ENCODE results near the gene SIGLEC1.

DNA sequence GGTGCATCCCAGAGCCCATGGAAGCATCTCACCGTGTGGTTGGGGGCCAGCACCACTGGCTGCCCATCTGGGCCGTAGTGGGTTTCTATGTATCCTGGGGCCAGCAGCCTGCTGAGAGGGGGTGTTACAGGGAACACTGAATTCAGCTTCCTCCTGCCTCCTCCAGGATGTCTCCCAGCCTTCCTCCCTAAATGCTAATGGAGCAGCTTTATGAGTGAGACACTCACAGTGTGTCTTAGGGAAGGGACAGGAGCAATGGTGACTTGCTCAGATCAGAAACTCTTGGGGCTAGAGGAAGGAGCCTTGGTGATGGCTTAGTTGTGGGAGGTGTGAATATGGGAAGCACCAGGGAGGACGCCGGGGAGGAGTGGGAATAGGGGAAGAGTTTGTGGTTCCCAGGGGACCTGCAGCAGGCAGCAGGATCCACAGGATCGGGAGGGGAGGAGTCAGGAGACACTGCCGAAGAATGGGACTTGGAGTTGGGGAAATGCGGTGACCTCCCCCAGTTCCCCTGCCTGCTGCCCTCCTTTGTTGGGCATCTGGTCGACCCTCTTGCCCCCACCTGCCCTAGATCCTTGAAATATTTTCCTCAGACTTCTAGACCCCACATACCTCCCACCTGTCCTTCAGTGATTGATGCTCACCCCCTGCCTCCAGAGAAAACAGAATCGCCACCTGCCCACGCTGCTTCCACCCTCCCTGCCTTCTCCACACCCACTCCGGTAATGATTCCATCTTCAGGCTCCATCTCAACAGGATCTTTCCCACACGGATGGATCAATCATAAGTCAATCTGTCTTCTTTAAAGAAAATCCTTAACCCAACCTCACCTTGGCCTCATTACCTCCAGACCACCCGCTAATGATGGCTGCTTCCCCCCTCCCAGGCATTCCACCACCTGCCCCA, 37.2 kb downstream of the SIGLEC1 start:
- TF ChIP-seq, protein P1, sequence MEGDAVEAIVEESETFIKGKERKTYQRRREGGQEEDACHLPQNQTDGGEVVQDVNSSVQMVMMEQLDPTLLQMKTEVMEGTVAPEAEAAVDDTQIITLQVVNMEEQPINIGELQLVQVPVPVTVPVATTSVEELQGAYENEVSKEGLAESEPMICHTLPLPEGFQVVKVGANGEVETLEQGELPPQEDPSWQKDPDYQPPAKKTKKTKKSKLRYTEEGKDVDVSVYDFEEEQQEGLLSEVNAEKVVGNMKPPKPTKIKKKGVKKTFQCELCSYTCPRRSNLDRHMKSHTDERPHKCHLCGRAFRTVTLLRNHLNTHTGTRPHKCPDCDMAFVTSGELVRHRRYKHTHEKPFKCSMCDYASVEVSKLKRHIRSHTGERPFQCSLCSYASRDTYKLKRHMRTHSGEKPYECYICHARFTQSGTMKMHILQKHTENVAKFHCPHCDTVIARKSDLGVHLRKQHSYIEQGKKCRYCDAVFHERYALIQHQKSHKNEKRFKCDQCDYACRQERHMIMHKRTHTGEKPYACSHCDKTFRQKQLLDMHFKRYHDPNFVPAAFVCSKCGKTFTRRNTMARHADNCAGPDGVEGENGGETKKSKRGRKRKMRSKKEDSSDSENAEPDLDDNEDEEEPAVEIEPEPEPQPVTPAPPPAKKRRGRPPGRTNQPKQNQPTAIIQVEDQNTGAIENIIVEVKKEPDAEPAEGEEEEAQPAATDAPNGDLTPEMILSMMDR (IDR thresholded peaks at IDR 0.05; ENCODE audit: low read length): no peak
- TF ChIP-seq EZH2phosphoT487 (IDR thresholded peaks at IDR 0.05; ENCODE audit: low read length): no peak
- no peak for TF ChIP-seq EZH2 (optimal IDR thresholded peaks at IDR 0.05; ENCODE audit: low read depth, low read length)

Measured in MM.1S (cell line).